GM21390 (cell line): ENCODE data around the gene COL8A1.
A peak's percentile ranks its signal among the peaks of the same experiment; 100 is the strongest.
"Not testable (repeated sequence)": the region's sequence is repeated elsewhere in the genome, so short reads cannot be mapped to it uniquely, and the experiment has no call there.

Source experiments
- ATAC-seq: cut with Tn5 transposase; IDR thresholded peaks from one replicate; pipeline ENCODE4 v1.9.1; 2021; ENCODE audit not compliant: unreplicated experiment

COL8A1 gene

DNA sequence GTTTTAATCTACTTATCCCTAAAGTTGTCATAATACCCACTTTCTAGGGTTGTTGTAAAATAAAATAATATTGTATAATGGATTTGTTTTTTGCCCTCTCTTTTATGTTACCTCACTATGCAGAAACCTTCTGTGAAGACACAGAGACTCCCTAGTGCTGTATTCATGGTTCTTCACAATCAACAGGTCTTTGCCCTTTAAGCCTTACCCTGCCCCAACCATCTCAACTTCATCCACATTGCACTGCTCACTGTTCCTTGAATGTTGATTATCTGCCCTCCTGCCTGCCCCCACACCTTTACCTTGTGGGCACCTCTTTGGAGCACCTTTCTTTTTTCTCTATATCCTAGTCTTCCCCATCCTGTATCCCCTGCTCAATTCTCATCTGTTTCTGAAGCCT is 200.4 kb downstream of the COL8A1 start:
- no peak for ATAC-seq

- ATAC-seq: no peak
Measured at GRCh38 chr3:99839613-99840012, 201.2 kb downstream of the COL8A1 start.

- ATAC-seq: not testable (repeated sequence)
Measured at GRCh38 chr3:99841949-99842348, 203.6 kb downstream of the COL8A1 start.

DNA sequence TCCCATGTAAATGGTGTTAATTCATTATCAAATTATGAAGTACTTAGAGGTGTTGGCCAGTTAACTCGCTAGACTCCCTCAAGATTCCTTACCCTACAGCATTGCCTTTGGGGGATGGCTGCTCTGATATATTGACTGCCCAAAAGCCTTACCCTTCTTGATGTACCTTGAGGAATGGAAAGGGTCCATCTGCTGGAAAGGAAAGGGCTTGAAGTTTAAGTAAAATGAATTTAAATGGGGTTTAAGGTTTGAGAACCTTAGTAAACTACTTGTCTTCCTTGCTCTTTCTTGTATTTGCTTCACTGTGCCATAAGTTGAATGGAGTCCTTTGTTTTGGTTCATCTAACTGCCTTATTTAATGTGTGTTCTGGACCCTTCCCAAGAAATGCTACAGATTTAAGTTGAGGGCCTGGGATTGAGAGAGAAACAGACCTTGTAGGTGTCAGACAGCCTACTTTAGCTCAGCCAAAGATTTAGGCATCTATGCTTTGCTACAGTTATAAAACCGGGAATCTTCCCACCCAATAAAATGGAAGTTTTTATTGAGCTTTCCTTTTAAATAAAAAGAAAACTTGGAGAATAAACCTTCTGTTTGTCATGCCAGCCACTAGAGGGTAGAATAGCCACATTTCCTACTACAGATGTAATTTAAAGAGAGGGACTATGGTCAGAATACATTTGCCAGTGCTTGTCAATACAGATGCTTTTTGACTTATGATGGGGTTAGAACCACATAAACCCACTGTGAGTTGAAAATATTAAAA is 204.6 kb downstream of the COL8A1 start:
- ATAC-seq: peak; percentile 56

DNA sequence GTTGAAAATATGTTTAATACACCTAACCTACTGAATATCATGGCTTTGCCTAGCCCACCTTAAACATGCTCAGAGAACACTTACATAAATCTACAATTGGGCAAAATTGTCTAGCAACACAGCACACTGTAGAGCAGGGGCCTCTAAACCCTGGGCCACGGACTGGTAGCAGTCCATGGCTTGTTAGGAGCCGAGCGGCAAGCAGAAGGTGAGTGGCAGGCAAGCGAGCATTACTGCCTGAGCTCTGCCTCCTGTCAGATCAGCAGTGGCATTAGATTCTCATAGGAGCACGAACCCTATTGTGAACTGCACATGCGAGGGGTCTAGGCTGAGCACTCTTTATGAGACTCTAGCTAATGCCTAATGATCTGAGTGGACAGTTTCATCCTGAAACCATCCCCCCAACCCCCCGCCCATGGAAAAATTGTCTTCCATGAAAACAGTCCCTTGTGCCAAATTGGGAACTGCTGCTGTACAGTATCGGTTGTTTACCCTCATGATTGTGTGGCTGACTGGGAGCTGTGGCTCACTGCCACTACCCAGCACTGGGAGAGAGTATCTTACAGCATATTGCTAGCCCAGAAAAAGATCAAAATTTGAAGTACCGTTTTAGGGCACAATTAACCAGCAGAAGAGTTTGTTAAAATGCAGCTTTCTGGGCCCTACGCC is 205.3 kb downstream of the COL8A1 start:
- ATAC-seq: no peak

- ATAC-seq: no peak
Measured at GRCh38 chr3:99845331-99845730, 206.9 kb downstream of the COL8A1 start.

DNA sequence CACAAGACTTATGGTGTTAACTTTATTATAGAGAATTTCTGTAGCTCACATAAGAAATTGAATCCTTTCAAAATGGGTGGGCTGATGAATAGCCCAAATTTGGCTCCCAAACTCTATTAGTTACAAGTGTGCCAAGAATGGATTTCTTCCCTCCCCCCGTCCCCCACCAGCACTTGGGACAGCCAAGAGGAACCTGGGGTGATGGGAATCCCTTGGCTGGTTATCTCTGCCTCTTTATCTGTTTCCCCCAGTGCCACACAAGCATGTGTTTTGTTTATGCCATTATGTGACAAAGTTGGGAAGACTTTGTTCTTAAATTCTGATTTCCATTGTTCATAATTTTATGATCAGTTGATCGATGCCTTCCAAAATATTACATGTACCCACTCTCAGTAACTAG is 207.6 kb downstream of the COL8A1 start:
- no peak for ATAC-seq

DNA sequence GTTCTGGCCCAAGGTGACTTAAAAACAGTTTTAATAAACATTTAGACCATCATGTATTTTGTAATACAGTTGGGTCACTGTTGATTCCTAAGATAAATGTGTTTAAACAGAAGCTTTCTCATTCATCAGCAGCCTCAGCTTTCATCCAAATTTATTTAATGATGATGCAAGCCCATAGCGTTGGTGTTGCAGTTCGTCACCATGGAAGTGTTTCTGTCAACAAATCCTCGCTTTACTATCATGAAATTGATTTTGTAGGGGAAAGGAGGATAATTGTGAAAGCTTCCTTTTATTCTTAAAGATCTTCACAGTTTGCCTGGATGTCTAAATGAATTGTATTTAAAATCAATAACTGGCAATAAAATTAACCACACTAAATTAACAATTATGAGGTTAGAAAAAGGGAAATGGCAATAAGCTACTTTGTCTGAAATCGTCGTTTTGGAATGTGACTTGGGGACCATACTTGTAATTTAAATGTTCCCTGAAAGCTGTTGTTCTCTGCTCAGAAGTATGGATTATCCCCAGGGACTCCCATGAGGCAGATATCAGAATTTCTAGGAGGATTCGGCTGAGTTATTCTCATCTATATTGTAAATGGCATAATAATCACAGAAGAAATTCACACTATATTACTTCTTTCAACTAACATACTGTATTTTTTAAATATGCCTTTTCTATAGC is 208.2 kb downstream of the COL8A1 start:
- ATAC-seq: no peak

DNA sequence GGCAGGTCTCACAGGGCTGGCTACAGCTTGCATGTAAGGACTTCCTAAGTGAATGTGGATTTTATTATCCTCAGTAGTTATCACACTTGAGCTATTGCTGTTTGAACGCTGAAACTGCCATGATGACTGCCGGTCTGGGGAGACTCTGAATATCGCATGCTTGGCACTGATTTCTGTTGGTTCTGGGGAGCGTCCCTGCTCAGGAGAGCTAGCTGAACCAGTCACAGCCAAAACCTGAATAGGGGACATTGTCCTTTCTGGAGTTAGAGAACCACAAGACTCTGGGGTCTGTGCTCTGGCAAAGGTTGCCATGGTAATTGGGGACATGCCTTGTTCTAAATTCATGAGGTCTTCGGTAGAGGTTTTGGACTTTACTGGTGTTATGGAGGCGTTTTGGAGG is 210.0 kb downstream of the COL8A1 start:
- no peak for ATAC-seq
